Right atrium auricular region (tissue), 2 donors: Measurements from ENCODE around the gene CNTROB. TPM values are rescaled to one million over a fixed set of nuclear protein-coding genes. Genes with fewer than 3 reads are reported as not detected.

ENCODE experiments used
- DNase-seq: peaks from one replicate; pipeline ENCODE4 v3.0.0-alpha.2; 2019; ENCODE audit warnings: low spot score
- H3K27ac ChIP-seq, 2 donors: fragments of 200-600 bp; sonication (generic); 1 replicate in 1 of 2; 2 replicates in 1 of 2; pipeline ENCODE4 v1.5.1; 2016 to 2019
- H3K27me3 ChIP-seq, 2 donors: fragments of 200-600 bp; sonication (generic); one replicate each; pipeline versions ENCODE4 v1.5.1 to v1.6.0; 2017 to 2019
- H3K36me3 ChIP-seq: fragments of 200-600 bp; sonication (generic); one replicate; pipeline ENCODE4 v1.5.1; 2016
- H3K4me1 ChIP-seq, 2 donors: fragments of 200-600 bp; sonication (generic); one replicate each; pipeline versions ENCODE4 v1.5.1 to v1.6.0; 2017 to 2019
- H3K4me3 ChIP-seq, 2 donors: fragments of 200-600 bp; sonication (generic); 1 replicate in 1 of 2; 2 replicates in 1 of 2; pipeline ENCODE4 v1.5.1; 2017 to 2019; ENCODE audit warnings: mild to moderate bottlenecking in 1 of 2, moderate library complexity in 1 of 2
- H3K9me3 ChIP-seq, 2 donors: fragments of 200-600 bp; sonication (generic); one replicate each; pipeline ENCODE4 v1.5.1; 2019
- CTCF ChIP-seq, 2 donors: fragments of 200-600 bp; sonication (generic); IDR thresholded peaks; one replicate each; pipeline ENCODE4 v1.5.1; 2019; ENCODE audit warnings: antibody characterized with exemption in 2 of 2
- total RNA-seq, 2 donors: library from RNA; depleted of rRNA; stranded (reverse); fragments of >200 nt; gene quantifications; one replicate each; pipeline ENCODE4 v1.1.0, GENCODE V29; 2016

CNTROB gene
- total RNA-seq, 2 donors from 2014 or later = 4.6 to 8.3 TPM

DNA sequence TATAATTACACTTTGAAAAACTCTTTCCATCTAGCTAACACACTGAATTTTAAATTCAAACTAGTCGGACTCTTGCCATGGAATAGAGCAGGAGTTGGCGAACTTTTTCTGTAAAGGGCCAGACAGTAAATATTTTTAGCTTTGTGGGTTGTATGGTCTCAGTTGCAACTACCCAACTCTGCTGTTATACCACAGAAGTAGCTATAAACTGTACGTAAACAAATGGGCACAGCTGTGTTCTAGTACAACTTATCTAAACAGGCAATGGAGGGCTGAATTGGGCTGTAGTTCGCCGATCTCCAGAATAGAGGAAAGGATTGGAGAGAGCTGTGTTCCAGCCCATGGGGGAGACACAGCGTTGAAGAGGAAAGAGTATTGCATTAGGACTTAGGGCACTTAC lies 8.7 kb downstream of the CNTROB start:
- no peaks in the 10 kb centered on the region for H3K27me3 ChIP-seq
- H3K27ac ChIP-seq = no peak overlapping the region
- TF ChIP-seq CTCF (IDR thresholded peaks at IDR 0.05) = no peak
- no peak for DNase-seq
- H3K36me3 ChIP-seq = peaks cover 71% of the 10 kb centered on the region
- no peak overlapping the region for H3K4me3 ChIP-seq
- no peaks in the 10 kb centered on the region for H3K9me3 ChIP-seq
- no peaks in the 10 kb centered on the region for H3K4me1 ChIP-seq

DNA sequence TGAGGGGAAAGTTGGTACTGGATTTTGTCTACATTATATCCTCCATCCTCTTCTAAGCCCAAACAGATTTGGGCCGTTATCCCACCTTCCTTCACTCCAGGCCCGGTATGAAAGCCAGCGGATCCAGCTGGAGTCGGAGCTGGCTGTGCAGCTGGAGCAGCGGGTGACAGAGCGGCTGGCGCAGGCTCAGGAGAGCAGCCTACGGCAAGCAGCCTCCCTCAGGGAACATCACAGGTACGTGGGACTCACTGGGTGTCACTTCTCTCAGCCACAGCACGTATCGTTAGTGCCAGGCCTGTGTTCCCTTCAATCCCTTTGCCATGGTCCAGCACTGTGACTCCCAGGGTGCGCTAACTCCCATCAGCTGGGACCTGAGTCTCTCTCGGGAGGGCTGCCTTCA lies 11.3 kb downstream of the CNTROB start:
- TF ChIP-seq CTCF (IDR thresholded peaks at IDR 0.05) = no peak
- Histone ChIP-seq H3K4me1 (no peaks in the 10 kb centered on the region), H3K4me3 (no peak overlapping the region), H3K27me3 (no peaks in the 10 kb centered on the region), H3K27ac (no peak overlapping the region), H3K36me3 (peaks cover 82% of the 10 kb centered on the region), H3K9me3 (no peaks in the 10 kb centered on the region)
- DNase-seq = no peak

DNA sequence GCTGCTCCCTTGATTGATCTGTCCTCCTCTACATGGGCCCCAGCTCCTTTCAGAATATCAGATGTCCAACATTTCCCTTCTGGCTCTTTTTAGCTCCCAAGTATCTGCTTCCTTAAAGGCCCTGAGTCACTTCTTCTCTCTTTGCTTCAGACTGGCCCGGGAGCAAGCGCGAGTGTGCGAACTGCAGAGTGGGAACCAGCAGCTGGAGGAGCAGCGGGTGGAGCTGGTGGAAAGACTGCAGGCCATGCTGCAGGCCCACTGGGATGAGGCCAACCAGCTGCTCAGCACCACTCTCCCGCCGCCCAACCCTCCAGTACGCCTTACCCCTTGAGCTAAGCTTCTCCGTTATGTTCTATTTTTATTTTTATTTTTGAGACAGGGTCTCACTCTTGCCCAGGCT lies 12.3 kb downstream of the CNTROB start:
- TF ChIP-seq CTCF (IDR thresholded peaks at IDR 0.05) = no peak
- no peak overlapping the region for H3K4me3 ChIP-seq
- H3K9me3 ChIP-seq = no peaks in the 10 kb centered on the region
- DNase-seq = no peak
- no peaks in the 10 kb centered on the region for H3K27me3 ChIP-seq
- peaks cover 82% of the 10 kb centered on the region for H3K36me3 ChIP-seq
- H3K27ac ChIP-seq = no peak overlapping the region
- no peaks in the 10 kb centered on the region for H3K4me1 ChIP-seq

GRCh38 chr17:7945651-7946050 lies 13.6 kb downstream of the CNTROB start:
- TF ChIP-seq CTCF (IDR thresholded peaks at IDR 0.05) = no peak
- Histone ChIP-seq H3K4me1 (no peaks in the 10 kb centered on the region), H3K27me3 (no peaks in the 10 kb centered on the region), H3K4me3 (no peak overlapping the region), H3K36me3 (peaks cover 69% of the 10 kb centered on the region), H3K9me3 (no peaks in the 10 kb centered on the region), H3K27ac (no peak overlapping the region)
- no peak for DNase-seq

- TF ChIP-seq CTCF (IDR thresholded peaks at IDR 0.05) = no peak
- peaks cover 61% of the 10 kb centered on the region for H3K36me3 ChIP-seq
- H3K4me3 ChIP-seq = no peak overlapping the region
These were observed 14.4 kb downstream of the CNTROB start for GRCh38 chr17:7946441-7946840.

DNA sequence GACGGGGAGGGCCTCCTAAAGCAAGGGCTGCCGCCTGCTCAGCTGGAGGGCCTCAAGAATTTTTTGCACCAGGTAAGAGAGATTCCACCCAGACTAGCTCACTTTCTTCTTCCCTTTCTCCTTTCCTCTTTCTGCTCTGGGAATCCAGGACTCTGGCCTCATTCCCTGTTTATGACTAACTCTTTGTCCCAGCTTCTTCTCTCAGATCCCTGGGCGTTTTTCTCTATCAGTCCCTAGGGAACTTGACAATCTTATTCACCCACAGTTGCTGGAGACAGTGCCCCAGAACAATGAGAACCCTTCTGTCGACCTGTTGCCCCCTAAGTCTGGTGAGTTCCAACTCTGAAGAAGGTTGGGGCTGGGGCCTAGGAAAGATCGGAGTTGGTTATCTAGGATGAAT lies 15.6 kb downstream of the CNTROB start:
- no peaks in the 10 kb centered on the region for H3K27me3 ChIP-seq
- no peak overlapping the region for H3K27ac ChIP-seq
- H3K4me1 ChIP-seq = no peaks in the 10 kb centered on the region
- no peak for TF ChIP-seq CTCF (IDR thresholded peaks at IDR 0.05)
- H3K4me3 ChIP-seq = no peak overlapping the region
- DNase-seq = no peak
- H3K9me3 ChIP-seq = no peaks in the 10 kb centered on the region
- H3K36me3 ChIP-seq = peaks cover 52% of the 10 kb centered on the region

More at GRCh38 chr17:7946441-7946840, 14.4 kb downstream of the CNTROB start:
- H3K9me3 ChIP-seq = no peaks in the 10 kb centered on the region
- DNase-seq = no peak
- no peaks in the 10 kb centered on the region for H3K27me3 ChIP-seq
- H3K27ac ChIP-seq = no peak overlapping the region
- H3K4me1 ChIP-seq = no peaks in the 10 kb centered on the region
